Measurements from ENCODE around the gene MYRIP. TPM values are rescaled to one million over a fixed set of nuclear protein-coding genes. Genes with fewer than 3 reads are reported as not detected.

Gene MYRIP
- total RNA-seq, 2 donors from 2014 or later, result 4.2 to 7.1 TPM

DNA sequence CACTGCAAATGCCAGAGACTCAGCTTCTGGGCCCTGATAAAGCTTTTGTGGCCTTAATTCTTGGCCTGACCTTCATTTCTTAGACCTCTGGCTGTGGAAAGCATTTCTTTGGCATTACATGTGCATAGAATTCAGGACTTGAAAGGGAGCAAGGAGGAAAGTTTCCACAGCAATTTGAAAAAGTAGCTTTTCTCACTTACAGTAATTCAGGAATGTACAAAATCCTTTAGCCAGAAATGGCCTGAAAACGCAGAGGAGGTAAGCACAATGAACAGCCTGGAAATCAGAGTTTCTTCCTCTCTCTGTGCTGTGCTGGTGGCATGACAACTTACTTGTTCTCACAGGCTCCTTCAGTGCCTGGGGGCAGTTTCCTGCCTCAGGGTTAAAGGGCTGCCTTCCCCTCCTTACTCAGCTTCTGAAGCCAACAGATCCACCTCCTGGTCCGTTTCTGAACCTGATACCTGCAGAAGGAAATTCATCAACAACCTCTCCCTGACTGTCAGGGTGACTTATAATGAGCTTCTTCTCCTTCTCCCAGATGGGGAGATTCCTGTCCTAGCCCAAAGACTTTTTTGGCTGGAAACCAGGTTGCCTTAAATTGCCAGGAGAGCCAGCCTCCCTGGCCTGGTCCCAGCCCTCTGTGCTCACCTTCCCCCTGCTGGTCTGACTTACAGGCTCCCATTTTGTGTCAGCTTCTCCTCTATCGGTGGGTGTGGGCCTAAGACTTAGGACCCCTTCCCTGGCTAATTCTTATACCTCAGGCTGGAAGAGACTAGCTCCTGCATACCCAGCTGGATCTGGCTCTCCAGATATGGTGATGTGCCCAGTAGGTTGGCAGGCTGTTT is 102.3 kb downstream of the MYRIP start:
- no peaks in the 10 kb centered on the region for H3K27me3 ChIP-seq
- peak overlapping the region in 1 of 2 donors; percentile 50 for H3K27ac ChIP-seq
- DNase-seq (ENCODE audit: low spot score), result no peak

GRCh38 chr3:39915027-39915426 is 105.6 kb downstream of the MYRIP start:
- Histone ChIP-seq H3K27me3 (no peaks in the 10 kb centered on the region), H3K4me3 (no peak overlapping the region), H3K27ac (no peak overlapping the region), H3K4me1 (peaks cover 0 to 10% of the 10 kb centered on the region in 2 donors), H3K9me3 (no peaks in the 10 kb centered on the region), H3K36me3 (no peaks in the 10 kb centered on the region)
- no peak for TF ChIP-seq CTCF (IDR thresholded peaks at IDR 0.05)
- no peak for DNase-seq (ENCODE audit: low spot score)

More for the DNA sequence above, 102.3 kb downstream of the MYRIP start:
- Histone ChIP-seq H3K4me3 (no peak overlapping the region), H3K36me3 (no peaks in the 10 kb centered on the region), H3K9me3 (no peaks in the 10 kb centered on the region), H3K4me1 (peaks cover 0 to 22% of the 10 kb centered on the region in 2 donors)
- TF ChIP-seq CTCF (IDR thresholded peaks at IDR 0.05), result no peak

GRCh38 chr3:39917065-39917773 is 107.8 kb downstream of the MYRIP start:
- H3K4me3 ChIP-seq, result no peak overlapping the region
- no peak for TF ChIP-seq CTCF (IDR thresholded peaks at IDR 0.05)
- H3K36me3 ChIP-seq, result no peaks in the 10 kb centered on the region
- H3K4me1 ChIP-seq, result no peaks in the 10 kb centered on the region
- H3K27me3 ChIP-seq, result no peaks in the 10 kb centered on the region
- no peak overlapping the region for H3K27ac ChIP-seq
- DNase-seq (ENCODE audit: low spot score), result no peak
- no peaks in the 10 kb centered on the region for H3K9me3 ChIP-seq

- no peak for TF ChIP-seq CTCF (IDR thresholded peaks at IDR 0.05)
- Histone ChIP-seq H3K27me3 (no peaks in the 10 kb centered on the region), H3K4me1 (no peaks in the 10 kb centered on the region), H3K4me3 (no peak overlapping the region), H3K36me3 (no peaks in the 10 kb centered on the region), H3K9me3 (no peaks in the 10 kb centered on the region), H3K27ac (no peak overlapping the region)
- DNase-seq (ENCODE audit: low spot score), result no peak
Measured at GRCh38 chr3:39919281-39919680, 109.9 kb downstream of the MYRIP start.

DNA sequence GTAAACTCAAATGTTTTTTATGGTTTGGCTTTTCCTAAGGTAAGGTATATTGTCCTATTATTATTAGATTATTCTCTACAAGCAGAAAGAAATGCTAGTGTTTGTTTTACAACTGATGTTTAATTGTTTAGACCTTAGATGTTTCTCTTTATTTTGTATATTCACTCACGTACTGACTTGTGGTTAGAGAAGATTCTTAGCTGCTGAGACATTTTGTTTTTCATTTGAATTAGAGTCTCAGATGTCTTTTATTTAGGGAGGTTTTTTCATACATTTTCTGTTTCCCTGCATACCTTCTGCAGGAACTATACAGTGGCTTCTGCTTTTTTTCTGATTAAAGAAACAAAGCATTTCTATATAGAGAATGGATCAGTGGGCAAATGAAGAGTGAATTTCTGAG is 110.9 kb downstream of the MYRIP start:
- Histone ChIP-seq H3K27ac (no peak overlapping the region), H3K9me3 (no peaks in the 10 kb centered on the region), H3K27me3 (no peaks in the 10 kb centered on the region), H3K4me3 (no peak overlapping the region), H3K36me3 (no peaks in the 10 kb centered on the region), H3K4me1 (no peaks in the 10 kb centered on the region)
- no peak for TF ChIP-seq CTCF (IDR thresholded peaks at IDR 0.05)
- DNase-seq (ENCODE audit: low spot score), result no peak

All from right atrium auricular region (tissue), 2 donors.